HTR-8/SVneo (cell line): ENCODE measurements around the gene LRMDA.

Source experiments
- DNase-seq: peaks from one replicate; pipeline ENCODE4 v3.0.0; 2011; ENCODE audit warnings: low spot score, mixed read lengths; ENCODE audit not compliant: insufficient read length
- FAIRE-seq: peaks from 2 replicates; lab custom pipeline; 2011; peaks lifted over from hg19 to GRCh38; lab: Jason Lieb, UNC

LRMDA gene

DNA sequence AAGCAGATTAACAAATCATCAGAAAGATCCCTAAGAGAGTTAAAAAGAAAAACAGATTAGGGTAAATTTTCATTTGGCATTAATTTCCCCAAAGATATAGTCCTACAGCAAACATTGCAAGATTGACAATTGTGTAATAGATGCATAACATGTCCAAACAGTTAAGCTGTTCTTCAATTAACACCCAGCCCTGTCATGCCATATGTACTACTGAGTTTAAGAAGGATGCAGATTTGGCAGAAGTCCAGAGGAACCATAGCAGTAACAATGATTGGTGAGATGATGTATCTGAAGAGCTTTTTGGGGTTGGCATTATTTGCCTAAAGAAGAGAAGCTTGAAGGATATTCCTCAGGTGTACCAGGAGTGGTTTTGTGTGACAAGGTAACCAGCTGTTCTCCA lies 287.6 kb downstream of the LRMDA start:
- no peak for DNase-seq
- FAIRE-seq: no peak

DNA sequence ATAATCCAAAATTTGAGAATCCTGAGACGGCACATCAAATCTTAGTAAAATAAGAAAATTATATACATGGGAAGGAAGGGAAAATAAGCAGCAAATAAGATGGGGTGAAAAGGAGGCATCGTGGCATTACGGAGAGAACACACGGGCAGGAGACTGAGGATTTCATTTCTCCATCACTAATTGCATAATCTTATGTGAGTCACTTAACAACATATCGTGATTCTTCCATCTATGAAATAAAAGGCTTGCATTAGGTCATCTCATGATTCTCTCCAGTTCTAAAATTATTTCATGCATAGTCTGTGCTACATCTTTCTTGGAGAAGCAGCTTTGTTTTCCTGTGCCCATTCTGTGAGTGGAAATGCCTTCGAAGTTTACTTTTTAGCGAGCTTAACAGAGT lies 288.7 kb downstream of the LRMDA start:
- no peak for FAIRE-seq
- no peak for DNase-seq

DNA sequence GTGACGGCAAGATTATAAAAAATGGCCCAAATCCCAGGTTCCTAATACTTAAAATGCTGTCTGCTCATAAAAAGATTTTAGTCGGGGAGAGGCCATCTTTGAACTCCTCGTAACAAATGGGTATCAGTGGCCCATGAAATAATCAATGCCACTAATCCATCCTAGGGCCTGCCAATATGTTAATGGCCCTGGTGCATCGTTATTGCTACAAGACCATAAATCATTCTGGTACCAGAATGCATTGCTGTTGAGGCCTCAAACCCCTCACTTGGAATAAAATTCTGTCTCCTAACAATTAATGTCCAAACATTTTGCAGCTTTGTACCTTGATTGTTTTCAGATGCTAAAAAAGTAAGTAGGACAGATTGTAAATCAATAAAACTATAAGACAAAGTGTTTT lies 290.6 kb downstream of the LRMDA start:
- DNase-seq: no peak
- FAIRE-seq: no peak

DNA sequence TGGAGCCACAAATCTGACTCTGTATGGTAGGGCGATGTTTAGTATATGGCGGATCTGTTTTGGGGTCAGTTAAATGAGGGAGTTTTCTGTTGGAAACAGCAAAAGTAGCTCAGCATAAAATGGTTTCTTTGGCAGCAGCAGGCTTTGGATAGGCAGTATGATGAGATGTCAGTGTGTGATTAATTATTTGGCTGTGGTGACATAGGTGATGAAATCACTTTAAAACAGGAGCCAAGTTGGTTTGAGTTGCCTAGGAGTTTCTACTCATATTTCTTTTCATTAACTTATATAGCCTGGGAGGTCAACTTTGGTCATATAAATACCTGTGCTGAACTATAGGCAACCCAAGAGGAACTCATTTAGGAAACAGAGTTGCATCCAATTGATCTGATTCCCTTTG lies 291.2 kb downstream of the LRMDA start:
- FAIRE-seq (no peak), DNase-seq (no peak)

DNA sequence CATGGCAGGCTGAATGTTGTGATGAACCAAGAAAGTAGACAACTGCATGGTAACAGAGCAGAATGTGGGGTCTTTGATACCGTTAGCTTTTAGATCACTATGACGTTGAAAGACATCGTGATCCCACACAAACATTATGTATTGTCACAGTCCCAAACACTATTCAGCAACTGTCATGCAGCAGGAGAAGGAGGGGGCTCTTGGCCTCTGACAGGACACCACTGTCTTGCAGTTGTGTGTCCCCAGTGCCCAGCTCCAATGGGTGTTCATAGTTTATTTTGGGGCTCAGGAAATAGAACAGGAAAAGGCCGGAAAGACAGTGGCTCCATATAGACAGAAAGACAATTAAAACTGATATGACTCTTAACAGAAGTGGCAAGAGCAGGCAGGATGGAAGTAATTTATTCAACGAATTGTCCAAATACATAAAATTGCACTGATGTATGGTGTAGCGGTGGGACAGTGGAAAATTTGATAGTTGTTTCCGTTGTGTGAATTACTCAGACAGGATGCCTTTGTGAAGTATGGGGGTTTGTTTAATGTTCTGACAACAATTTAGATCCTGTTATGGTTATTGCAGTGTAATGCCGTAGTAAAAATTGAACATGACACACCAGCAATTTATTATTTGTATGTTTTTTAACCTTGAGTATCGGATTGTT lies 292.0 kb downstream of the LRMDA start:
- FAIRE-seq: no peak
- DNase-seq: no peak

DNA sequence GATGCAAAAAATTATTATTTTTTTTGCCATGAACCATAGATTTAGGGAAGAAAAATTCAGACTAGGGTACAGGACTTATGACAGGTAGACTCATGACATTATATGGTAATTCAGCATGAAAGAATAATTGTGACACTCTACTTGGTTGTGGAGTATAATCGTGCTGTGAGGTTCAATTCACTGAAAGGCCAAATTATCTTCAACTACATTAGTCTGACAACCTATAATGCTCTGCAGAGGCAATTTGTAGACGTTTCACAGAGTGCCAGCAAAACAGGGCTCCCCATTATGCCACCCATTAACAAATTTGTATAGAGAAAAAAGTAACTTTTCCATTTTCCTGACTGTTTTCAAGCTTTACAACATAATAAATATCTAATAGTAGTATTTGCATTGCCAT lies 292.6 kb downstream of the LRMDA start:
- FAIRE-seq (no peak), DNase-seq (no peak)

DNA sequence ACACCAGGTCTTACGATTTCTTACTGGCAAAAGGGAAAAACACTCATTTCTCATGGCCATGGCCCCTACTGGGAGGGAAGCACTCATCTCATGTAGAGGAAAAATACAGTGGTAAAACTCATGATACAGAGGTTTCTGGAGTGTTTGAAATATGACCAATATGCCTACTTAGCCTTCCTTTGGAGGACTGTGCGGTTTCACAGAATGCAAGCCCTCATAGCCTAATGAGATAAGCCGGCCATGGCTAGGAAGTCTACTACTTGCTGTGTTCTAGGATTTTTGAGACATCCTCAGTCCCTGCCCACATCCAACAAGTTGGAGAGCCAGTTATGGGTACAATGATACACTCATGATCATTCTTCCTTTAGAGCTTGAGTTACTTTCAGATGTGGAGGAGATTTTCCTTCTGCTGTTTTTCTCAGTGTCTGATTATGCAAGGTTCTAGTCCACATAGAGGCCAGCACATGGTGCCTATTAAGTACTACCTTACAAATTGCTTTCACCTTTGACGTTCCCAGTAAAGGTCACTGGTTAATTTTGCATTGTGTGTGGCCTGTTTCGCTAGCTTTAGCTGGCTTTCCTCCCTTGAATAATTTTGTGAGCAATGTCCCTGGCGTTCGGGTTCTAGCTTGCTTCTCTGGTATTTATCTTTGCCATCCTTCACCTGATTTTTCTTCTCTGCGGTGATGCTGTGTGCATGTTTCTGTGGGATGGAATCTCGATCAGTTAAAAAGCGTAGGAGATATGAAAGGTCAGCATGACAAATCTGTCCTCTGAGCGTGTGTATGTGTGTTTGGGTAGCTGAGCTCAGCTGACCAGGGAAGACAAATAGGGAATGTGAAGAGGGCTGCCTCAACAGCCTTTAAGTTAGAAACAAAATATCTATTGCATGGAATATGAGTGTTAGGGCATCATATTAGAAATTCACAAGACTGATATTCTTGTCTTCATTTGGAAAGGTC lies 295.4 kb downstream of the LRMDA start:
- FAIRE-seq (no peak), DNase-seq (no peak)

DNA sequence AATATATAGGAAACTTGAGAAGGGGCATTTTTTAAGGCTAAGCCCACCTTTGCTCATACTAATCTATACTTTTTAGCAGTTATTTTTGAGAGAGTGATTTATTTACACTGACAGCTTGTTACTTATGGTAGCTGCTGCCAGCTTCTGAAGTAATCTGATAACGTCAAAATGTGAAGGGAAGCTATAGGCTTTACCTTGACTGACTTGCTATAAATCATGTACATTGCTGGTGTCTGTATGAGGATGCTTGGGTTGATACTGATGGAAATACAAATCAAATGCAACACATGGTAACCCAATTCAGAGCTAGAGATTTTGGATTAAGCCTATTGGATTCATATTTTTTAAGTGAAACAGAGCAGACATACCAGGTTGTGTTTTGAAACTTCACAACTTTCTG lies 299.4 kb downstream of the LRMDA start:
- no peak for FAIRE-seq

DNA sequence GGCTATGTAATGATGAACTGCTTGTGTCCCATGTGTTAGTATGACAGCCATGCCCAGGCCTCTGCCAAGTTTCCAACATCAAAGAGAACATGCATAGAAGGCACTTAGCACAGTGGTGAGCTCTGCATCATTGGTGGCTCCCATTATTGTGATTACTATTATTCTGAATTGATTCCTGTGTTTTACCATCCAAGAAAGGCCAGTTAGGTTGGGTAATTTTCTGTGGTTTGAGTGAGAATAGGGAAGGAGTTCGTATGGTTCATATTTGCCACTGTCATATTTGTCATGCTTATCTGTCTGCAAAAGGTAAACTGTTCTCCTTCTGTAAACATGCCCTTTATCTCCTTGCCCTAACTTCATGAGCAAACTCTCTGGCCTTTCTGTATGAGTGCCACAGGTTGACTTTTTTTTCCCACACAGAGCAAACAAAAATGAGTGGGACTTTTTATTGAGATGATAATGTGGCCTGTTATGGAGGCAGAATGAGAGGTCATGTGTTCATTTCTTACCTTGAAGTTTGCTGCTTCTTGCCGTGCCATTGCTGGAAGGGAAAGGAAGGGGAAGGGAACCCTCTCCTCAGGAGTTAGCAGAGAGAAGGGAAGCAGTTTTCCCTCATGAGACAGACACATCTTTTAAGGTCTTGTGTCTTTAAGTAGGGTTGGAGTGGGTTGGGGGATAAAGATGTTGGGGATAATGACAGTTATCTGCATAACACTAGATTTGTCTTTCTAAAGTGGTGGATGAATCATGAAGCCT lies 301.9 kb downstream of the LRMDA start:
- FAIRE-seq (no peak), DNase-seq (no peak)

More for the DNA sequence above, 299.4 kb downstream of the LRMDA start:
- DNase-seq: no peak

DNA sequence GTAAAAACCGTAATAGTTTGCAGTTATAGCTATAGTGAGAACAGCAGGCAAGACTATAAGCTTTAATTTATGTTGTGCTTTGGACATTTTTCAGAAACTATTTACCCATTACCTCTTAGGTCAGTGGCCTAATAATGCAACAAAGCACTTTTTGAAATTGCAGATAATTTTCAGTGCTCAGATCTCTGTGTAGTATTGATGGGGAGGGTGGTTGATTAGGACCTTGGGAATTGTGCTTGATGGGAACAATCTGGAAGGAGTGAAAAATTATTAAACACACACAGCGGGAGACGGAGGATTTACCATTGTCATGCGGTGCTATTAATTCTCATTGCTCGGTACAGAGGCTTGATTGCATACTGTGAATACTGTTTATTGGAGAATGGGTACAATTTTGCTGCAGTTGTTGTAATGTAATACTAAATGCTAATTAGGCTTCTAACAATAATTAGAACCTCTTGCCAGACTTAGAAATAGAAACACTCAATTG lies 304.8 kb downstream of the LRMDA start:
- FAIRE-seq (no peak), DNase-seq (no peak)

DNA sequence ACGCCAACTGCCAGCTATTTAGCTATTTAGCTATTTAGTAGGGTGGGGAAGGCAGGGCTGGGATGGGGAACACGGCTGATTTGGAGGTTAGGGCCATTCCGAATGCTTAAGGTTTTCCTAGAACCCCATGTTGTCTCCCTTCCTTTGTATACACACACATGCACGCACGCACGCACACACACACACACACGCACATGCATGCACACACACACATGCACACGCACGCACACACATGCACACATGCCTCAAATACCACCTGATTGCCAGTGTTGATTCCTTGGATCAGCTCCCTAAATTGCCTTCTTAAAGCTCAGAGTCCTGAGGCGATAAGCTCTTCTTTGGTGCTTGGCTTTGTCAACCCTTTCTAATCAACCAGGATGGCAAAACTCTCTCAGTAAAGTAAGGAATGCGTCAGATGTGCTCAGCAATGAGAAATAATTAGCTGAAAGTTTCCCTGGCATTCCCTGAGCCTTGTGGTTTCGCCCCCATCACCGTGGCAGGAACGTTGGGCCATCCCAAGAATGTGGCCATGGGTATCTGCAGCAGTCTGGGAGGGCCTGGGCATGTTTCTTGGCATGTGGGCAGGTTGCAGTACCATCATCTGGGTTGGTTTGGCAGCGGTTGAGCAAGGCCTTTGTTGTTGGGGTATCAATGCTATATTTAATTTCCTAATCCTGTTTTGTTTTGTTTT lies 305.6 kb downstream of the LRMDA start:
- DNase-seq (no peak), FAIRE-seq (peak; percentile 40)

DNA sequence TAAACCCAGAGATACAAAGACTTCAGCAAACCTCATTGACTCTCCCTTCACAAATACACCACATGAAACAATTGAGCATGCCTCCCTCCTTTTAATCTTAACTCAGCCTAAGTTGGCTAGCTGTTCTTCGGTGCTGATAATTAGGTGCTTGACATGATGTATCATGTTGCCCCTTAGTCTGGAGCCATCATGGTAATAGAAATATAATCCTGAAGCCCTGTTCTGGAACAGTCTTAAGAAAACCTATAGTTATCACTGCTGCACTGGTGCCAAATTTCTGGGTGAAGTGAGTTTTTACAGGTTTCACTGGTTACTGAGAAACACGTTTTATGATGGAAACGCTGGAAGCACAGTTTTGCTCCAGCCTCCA lies 306.1 kb downstream of the LRMDA start:
- FAIRE-seq (no peak), DNase-seq (no peak)

DNA sequence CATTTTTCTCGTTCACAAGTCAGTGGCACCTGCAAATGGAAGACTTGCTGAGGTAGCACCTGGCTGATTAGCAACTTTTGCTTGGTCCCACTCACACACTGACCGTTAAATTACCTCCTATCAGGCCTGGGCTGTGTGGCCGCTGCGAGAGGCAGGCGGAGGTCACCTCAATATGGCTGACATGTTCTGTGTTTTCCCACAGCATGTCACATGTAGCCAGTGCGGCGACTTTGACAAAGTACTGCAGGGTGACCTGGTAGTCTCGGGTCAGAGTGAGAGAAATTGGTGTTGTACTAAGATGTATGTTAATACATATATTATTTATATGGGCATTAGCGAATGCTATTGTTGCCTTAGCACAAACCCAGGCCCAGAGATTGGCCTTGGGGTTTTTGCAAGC lies 307.5 kb downstream of the LRMDA start:
- FAIRE-seq: no peak
- no peak for DNase-seq

DNA sequence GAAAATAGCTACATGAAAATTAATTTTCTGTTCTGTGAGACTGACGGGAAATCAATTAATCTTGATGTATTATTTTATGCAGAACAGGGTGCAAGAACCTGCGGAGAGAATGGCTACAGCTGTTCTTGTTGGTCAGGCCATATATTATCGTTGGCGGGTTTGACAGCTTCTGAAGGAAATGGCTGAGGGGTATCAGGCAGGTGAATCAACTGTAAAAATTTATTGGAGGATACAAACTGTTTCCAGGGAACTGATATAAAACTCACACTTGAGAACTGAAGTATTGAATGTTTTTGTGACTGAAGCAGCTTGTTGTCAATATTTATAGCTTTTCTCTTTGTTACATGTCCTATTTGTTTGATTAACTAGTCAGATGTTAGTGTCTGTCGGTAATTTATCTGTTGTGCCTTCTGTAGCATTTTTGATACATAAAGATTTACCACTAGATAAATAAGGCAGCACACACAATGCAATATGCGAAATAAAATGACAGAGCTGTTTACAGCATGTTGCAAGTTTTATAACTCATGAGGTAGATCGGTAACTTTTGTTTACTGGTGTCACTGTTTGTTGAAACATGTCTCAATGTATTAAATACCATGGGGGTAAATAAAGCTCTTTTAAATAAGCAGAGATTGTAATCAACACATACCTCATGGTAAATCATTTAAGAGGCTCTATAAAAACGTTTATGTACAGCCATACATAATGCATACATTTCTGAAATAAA lies 308.2 kb downstream of the LRMDA start:
- FAIRE-seq: no peak
- DNase-seq: no peak

DNA sequence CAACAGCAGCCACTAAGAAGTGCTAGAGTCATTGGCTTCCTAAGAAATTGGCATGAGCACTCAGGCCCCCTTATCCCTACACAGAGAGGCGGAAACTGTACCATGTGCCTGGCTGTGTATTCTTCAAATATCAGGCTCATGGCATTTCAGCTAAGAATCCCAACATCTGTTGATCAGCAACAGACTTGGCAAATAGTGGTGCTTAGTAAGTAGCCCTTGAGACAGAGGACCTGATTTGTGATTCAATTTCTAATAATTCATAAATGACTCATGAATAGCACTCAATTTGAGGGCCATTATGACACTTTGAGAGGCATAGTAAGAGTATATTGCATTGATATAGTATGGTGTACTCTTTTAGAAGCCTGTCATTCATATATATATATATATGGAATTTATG lies 309.1 kb downstream of the LRMDA start:
- FAIRE-seq (no peak), DNase-seq (no peak)

DNA sequence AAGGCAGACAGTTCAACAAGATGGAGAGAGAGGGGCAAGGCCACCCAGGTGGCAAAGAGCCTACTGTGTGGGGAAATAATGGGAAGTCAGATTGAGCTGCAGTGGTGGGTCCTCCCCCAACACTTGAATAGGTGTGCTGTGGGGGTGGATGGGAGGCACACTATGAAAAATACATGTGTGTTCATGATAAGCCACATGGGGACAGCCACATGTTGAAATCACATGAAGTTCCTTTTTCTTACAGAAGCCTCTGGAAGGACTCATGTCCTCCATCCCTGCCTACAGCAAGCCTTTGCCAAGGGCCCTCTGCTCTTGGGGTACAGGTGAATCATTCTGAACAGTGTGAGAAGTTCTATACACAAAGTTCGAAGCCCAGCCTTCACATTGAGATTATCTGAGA lies 310.9 kb downstream of the LRMDA start:
- DNase-seq (no peak), FAIRE-seq (no peak)

DNA sequence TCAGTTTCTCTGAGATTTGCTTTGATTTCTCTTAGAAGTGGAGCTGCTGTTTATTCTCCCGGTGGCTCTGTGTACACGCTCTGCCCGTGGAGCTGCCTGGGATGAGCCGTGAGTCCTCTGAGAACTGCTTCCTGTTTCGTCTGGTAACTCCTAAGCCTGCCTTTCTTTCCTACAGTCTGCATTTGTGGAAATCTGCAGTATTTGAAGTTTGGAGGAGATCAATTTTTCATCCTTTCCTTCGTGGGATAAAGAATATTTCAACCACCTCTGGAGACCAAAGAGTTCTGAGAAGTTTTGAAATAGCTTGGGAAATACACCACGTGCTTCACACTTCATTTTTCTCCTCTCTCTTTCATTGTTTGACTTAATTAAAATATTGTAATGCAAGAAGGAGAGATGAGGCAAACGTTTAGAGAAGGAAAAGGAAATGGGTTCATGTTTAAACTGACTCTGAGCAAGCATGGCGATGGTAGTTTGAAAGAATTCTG lies 311.9 kb downstream of the LRMDA start:
- DNase-seq: no peak
- FAIRE-seq: no peak

DNA sequence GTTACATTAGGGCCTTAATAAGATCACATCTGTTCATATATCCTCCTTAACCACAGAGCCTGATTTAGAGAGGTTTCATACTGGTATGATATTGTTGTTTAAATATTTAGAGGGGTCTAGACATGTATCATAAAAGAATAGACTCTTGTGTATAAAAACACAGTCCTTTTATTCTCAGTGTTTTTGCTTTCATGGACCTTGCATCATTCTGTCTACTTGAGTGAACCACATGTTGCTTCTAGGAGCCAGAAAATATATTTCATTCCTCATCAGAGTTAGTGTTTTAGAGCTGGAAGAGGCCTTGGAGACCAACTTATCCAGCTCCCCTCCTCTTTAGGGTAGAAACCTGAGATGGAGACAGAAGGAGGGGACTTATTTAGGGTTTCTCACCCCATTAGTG lies 312.8 kb downstream of the LRMDA start:
- FAIRE-seq (no peak), DNase-seq (no peak)

DNA sequence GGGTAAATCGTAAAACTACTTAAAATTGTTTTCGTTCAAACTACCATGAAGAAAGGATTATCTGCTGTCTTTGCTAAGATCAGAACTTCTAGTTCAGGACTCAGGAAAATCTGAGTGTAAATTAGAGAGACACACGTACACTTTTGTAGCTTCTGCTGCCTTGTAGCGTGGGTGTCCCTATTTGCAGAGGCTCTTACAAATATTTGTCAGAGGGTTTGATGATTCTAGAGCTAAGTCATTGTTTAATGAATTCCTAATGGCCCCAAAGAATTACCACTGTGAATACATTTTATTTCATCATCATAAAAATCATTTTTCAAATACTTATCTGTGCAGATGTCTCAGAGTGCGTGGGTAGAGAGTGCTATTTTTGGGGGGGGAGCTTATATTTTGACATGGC lies 314.9 kb downstream of the LRMDA start:
- no peak for DNase-seq
- no peak for FAIRE-seq
